AG04450 (cell line): ENCODE measurements around the gene FAM111A. TPM values are rescaled to one million over a fixed set of nuclear protein-coding genes. Genes with fewer than 3 reads are reported as not detected.

ENCODE experiments used
- CTCF ChIA-PET: fragments of 300-600, 350-600 bp; formaldehyde crosslinking; extraction: SDS; loops from one replicate; lab custom pipeline; 2022; ENCODE audit warnings: antibody characterized with exemption, inconsistent platforms; lab: Charles Lee
- POLR2A ChIA-PET: fragments of 350-600 bp; formaldehyde crosslinking; extraction: SDS; loops from one replicate; lab custom pipeline; 2021; ENCODE audit warnings: antibody characterized with exemption, inconsistent platforms; lab: Yijun Ruan, JAX
- DNase-seq: peaks from one replicate; pipeline ENCODE4 v3.0.0-alpha.2; 2011; ENCODE audit warnings: low read depth, low spot score
- H3K27ac ChIP-seq: one replicate; pipeline ENCODE4 v1.5.1; 2012; ENCODE audit warnings: low read depth, low read length, control low read depth
- H3K27me3 ChIP-seq: one replicate; pipeline ENCODE4 v1.6.0; 2012; ENCODE audit warnings: low read length; ENCODE audit not compliant: control insufficient read depth, insufficient read depth
- H3K4me3 ChIP-seq: 2 replicates; pipeline ENCODE4 v1.5.1; 2011; ENCODE audit warnings: mild to moderate bottlenecking, low read depth, low read length, control low read depth
- H3K9me3 ChIP-seq: 2 replicates; pipeline ENCODE4 v1.5.1; 2012; ENCODE audit warnings: low read length; ENCODE audit not compliant: control insufficient read depth, insufficient read depth
- CTCF ChIP-seq: IDR thresholded peaks from 2 replicates; pipeline ENCODE4 v1.5.1; 2011; ENCODE audit warnings: low read depth, low read length, control low read depth, inconsistent platforms
- polyA plus RNA-seq: library from polyadenylated mRNA; depleted of rRNA; stranded (reverse); fragments of >200 nt; gene quantifications from 2 replicates; pipeline ENCODE4 v1.2.3, GENCODE V29; 2011

The FAM111A gene
- polyA plus RNA-seq, 1 experiment, result 23.1 TPM

- H3K27ac ChIP-seq, result peak overlapping the region; percentile 55
- CTCF ChIA-PET, result interaction anchor here (0.5 to 10.5 kb wide), 10 partner anchors 8 to 90 kb away, joined by 3 to 143 read pairs (median 6); partner anchors contain the start of genes DTX4 and FAM111B
- H3K4me3 ChIP-seq, result peak overlapping the region; percentile 66
- no peaks in the 10 kb centered on the region for H3K27me3 ChIP-seq
- no peaks in the 10 kb centered on the region; the same call in 1 of the 2 replicates for H3K9me3 ChIP-seq
- TF ChIP-seq CTCF, result no peak
- DNase-seq, result no peak
- POLR2A ChIA-PET, result interaction anchor here (1.1 to 1.2 kb wide), 2 partner anchors 14 to 37 kb away, joined by 3 read pairs; partner anchors contain the start of gene FAM111B
Observed at GRCh38 chr11:59144096-59144495, 1.4 kb downstream of the FAM111A start.

GRCh38 chr11:59144579-59145345 lies 2.1 kb downstream of the FAM111A start:
- peak; percentile 42 for DNase-seq
- ChIA-PET POLR2A (interaction anchor here (1.1 to 1.2 kb wide), 2 partner anchors 14 to 38 kb away, joined by 3 read pairs; partner anchors contain the start of gene FAM111B), CTCF (interaction anchor here (0.7 to 10.5 kb wide), 13 partner anchors 9 to 92 kb away, joined by 3 to 143 read pairs (median 5); partner anchors contain the start of genes DTX4 and FAM111B)
- Histone ChIP-seq H3K4me3 (peak overlapping the region; percentile 66), H3K27me3 (no peaks in the 10 kb centered on the region), H3K9me3 (no peaks in the 10 kb centered on the region; the same call in 1 of the 2 replicates), H3K27ac (peak overlapping the region; percentile 55)
- TF ChIP-seq CTCF, result no peak

- ChIA-PET CTCF (interaction anchor here (1.0 to 10.5 kb wide), 9 partner anchors 10 to 93 kb away, joined by 3 to 143 read pairs (median 5); partner anchors contain the start of gene DTX4), POLR2A (no interaction called here)
- no peak for TF ChIP-seq CTCF
- Histone ChIP-seq H3K4me3 (peak overlapping the region; percentile 66), H3K27me3 (no peaks in the 10 kb centered on the region), H3K27ac (no peak overlapping the region), H3K9me3 (no peaks in the 10 kb centered on the region; the same call in 1 of the 2 replicates)
- DNase-seq, result no peak
Observed at GRCh38 chr11:59145534-59145933, 2.9 kb downstream of the FAM111A start.

- Histone ChIP-seq H3K27me3 (no peaks in the 10 kb centered on the region), H3K9me3 (no peaks in the 10 kb centered on the region), H3K4me3 (no peak overlapping the region), H3K27ac (no peak overlapping the region)
- no peak for DNase-seq
- POLR2A ChIA-PET, result no interaction called here
- no peak for TF ChIP-seq CTCF
- CTCF ChIA-PET, result interaction anchor here (0.6 to 2.6 kb wide), 6 partner anchors 16 to 575 kb away, joined by 3 to 12 read pairs (median 4); partner anchors contain the start of gene DTX4
Observed at GRCh38 chr11:59151761-59152160, 9.1 kb downstream of the FAM111A start.
